Measurements from ENCODE around the gene LY6G5C.

GRCh38 chr6:31660381-31661261 lies 20.2 kb downstream of the LY6G5C start, which contains the start of gene C6orf47:
- TF ChIP-seq CTCF (conservative IDR thresholded peaks at IDR 0.05 in 1 of 2, IDR thresholded peaks at IDR 0.05 in 1 of 2; ENCODE audit: low read depth in 1 of 2, low read length in 2 of 2) (no peak), EZH2 (IDR thresholded peaks at IDR 0.05; ENCODE audit: low read length, missing control alignments) (no peak)
